ENCODE results near the gene DHRS3.

Gene DHRS3

DNA sequence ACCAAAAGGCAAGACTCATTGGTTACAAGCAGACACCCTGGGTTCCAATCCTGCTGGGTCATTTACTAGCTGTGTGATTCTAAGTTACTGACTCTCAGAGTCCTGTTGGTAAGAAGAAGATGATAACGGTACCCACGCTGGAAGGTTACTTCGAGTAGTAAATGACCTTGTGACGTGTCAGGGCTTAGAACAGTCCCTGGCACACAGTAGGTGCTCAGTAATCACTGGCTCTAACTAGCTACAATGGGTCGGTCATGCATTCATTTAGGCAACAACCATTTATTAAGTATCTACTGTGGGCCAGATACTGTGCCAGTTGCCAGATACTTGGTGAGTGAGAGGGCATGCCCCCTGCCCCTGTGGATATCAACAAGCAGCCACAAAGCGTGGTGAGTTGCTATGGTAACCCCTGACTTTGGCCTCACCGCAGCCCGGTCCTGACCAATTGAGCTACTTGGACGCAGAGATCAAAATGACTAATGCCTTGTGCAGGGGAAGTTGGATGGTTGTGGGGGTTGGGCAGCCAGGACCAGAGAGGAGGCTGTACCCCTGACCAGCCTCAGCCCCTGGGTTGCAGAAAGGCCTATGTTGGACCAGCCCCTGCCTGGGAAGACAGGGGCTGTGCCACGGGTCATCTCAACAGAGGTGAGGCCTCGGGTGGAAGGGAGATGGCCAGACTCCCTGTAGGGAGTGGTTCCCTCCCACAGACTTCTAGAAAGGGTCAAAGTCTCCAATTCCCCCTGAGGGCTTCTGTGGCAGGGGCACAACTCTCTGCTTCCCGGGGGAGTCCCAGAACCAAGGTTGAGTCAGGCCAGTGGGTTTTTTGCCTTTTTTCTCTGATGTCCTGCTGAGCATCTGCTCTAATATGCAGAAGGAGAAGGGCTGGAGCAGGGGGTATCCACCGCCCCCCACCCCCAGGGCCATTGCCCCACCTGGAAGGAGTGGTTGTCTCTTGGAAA, 16.0 kb downstream of the DHRS3 start:
- TF ChIP-seq, protein P1, sequence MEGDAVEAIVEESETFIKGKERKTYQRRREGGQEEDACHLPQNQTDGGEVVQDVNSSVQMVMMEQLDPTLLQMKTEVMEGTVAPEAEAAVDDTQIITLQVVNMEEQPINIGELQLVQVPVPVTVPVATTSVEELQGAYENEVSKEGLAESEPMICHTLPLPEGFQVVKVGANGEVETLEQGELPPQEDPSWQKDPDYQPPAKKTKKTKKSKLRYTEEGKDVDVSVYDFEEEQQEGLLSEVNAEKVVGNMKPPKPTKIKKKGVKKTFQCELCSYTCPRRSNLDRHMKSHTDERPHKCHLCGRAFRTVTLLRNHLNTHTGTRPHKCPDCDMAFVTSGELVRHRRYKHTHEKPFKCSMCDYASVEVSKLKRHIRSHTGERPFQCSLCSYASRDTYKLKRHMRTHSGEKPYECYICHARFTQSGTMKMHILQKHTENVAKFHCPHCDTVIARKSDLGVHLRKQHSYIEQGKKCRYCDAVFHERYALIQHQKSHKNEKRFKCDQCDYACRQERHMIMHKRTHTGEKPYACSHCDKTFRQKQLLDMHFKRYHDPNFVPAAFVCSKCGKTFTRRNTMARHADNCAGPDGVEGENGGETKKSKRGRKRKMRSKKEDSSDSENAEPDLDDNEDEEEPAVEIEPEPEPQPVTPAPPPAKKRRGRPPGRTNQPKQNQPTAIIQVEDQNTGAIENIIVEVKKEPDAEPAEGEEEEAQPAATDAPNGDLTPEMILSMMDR (IDR thresholded peaks at IDR 0.05; ENCODE audit: control extremely low read depth, extremely low read depth, low read depth, missing control alignments) = no peak
- no peak for DNase-seq (ENCODE audit: extremely low spot score)
- CTCF ChIA-PET = interaction anchor here (0.9 to 5.2 kb wide), 6 partner anchors 13 to 258 kb away, joined by 3 to 33 read pairs (median 4); partner anchors contain the start of gene DHRS3
- POLR2A ChIA-PET = no interaction called here

DNA sequence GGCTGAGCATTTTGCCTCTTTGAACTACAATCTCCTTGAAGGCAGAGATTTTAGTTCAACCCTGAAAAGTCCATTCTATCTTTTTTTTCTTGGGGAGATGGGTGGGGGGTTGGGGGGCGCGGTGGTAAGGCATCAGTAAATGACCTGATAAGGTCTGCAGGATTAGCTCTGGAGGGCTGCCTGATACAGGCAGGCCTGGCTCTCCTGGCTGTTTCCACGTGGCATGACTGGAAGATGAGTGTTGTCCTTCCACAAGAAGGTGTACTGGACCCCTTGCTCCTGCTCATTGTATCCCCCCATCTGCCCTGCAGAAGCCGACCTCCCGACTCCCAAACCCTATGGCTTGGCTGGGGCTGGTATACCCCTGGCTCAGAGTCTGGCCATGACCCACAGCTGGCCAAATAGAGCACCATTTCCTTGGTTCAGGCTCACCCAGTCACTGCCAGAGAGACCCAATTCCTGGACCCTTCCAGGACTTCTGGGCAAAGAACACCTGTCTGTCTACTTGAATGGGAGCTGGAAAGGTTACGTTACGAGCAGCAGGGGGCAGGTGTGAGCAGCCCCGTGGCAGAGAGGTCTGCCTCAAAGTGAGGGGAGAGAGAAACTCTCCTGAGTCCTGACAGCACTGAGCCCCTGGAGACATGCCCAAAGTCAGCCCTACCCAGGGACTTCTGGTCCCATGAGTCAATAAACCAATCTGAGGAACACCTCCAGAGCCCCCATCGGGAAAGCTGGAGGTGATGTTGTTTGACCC, 17.0 kb downstream of the DHRS3 start:
- TF ChIP-seq, protein P1 (IDR thresholded peaks at IDR 0.05; ENCODE audit: control extremely low read depth, extremely low read depth, low read depth, missing control alignments) = peak; percentile 35
- DNase-seq (ENCODE audit: extremely low spot score) = peak; percentile 66
- ChIA-PET CTCF (interaction anchor here (0.7 to 5.2 kb wide), 7 partner anchors 14 to 257 kb away, joined by 3 to 33 read pairs (median 4); partner anchors contain the start of gene DHRS3), POLR2A (no interaction called here)

DNA sequence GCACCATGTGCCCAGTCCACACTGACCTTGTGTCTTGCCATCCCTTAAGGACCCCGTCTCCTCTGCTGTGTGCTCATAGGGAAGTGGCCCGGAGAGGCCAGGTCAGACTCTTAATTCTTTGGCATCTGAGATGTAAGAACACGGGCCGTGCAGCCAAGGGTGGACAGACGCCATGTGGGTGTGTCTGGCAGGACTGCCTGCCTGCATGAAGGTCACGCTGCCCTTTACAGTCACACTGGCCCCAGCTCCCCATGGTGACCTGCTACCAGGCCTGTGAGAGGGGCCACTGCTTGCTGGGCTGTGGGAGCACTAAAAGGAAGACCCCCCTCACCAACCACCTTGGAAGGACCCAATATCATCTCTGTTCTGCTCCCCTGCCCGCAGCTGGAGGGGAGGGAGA, 17.7 kb downstream of the DHRS3 start:
- ChIA-PET CTCF (interaction anchor here (2.6 to 5.2 kb wide), 2 partner anchors 15 to 19 kb away, joined by 6 to 33 read pairs; partner anchors contain the start of gene DHRS3), POLR2A (no interaction called here)
- TF ChIP-seq, protein P1 (IDR thresholded peaks at IDR 0.05; ENCODE audit: control extremely low read depth, extremely low read depth, low read depth, missing control alignments) = no peak
- DNase-seq (ENCODE audit: extremely low spot score) = no peak

DNA sequence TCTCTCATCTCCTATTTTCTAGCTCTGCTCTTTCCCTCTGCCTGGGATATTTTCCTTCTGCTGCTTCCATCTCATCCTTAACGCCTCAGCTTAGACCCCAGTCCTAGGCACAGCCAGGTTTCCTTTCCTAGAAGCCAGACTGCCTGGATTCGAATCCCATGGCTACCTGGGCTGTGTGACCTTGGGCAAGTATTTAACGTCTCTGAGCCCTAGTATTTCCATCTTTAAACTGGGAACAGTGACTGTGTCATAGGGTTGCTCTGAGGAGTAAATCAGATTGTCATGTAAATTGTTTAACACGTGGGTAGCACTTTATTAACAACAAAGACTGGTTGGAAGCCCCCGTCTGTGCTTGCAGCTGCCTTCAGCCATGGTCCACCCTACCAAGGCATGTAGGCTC, 18.4 kb downstream of the DHRS3 start:
- CTCF ChIA-PET = interaction anchor here (1.2 to 1.5 kb wide), 2 partner anchors 12 to 20 kb away, joined by 3 read pairs; no protein-coding TSS in a partner anchor
- POLR2A ChIA-PET = no interaction called here
- no peak for DNase-seq (ENCODE audit: extremely low spot score)
- TF ChIP-seq, protein P1 (IDR thresholded peaks at IDR 0.05; ENCODE audit: control extremely low read depth, extremely low read depth, low read depth, missing control alignments) = no peak

DNA sequence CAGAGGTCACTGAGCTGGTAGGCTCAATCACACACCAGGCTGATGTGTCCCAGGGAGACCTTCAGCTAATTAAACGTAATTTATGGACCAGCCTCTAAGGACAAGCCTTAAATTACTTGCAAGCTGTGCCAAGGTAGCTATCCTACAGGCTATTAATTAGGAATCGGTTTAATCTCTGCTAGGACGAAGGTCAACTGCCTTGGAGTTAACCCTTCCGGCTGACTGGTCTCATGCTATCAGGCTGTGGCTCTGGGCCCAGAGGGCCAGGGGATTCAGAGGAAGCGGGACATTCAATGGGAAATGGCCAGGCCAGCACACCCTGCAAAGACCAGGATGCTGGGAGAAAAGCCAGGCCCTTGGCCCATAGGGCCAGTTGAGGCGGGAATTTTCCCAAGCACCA, 19.0 kb downstream of the DHRS3 start:
- no peak for DNase-seq (ENCODE audit: extremely low spot score)
- TF ChIP-seq, protein P1 (IDR thresholded peaks at IDR 0.05; ENCODE audit: control extremely low read depth, extremely low read depth, low read depth, missing control alignments) = no peak
- CTCF ChIA-PET = interaction anchor here (1.2 to 1.5 kb wide), 2 partner anchors 12 to 21 kb away, joined by 3 read pairs; no protein-coding TSS in a partner anchor
- POLR2A ChIA-PET = interaction anchor here (0.6 kb wide), 1 partner anchor 534 kb away, joined by 6 read pairs; no protein-coding TSS in a partner anchor

DNA sequence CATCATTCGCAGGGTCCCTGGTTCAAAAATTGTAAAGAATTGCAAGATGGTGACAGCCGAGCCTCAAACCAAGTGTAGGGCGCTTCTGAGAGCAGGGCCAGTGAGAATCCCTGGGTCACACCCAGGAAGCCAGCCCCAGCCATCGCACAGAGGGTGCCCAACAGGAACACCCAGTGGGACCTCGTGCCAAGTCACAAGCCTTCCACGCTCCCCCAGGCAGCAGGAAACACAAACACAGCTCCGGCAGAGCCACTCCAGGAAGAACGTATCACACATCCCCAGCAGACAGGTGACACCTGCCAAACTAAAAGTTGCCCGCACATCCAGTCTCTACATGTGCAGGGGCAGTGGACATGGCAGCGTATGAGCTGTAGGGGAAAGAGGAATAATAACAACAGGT, 20.2 kb downstream of the DHRS3 start:
- DNase-seq (ENCODE audit: extremely low spot score) = no peak
- ChIA-PET POLR2A (no interaction called here), CTCF (interaction anchor here (0.9 kb wide), 1 partner anchor 61 kb away, joined by 3 read pairs; no protein-coding TSS in a partner anchor)
- TF ChIP-seq, protein P1 (IDR thresholded peaks at IDR 0.05; ENCODE audit: control extremely low read depth, extremely low read depth, low read depth, missing control alignments) = no peak

Data from GM10248 (cell line).